ENCODE measurements around the gene ABL1. TPM values are rescaled to one million over a fixed set of nuclear protein-coding genes. Genes with fewer than 3 reads are reported as not detected.

Gene ABL1
- total RNA-seq, 1 donor from 2014 or later: 113 TPM

DNA sequence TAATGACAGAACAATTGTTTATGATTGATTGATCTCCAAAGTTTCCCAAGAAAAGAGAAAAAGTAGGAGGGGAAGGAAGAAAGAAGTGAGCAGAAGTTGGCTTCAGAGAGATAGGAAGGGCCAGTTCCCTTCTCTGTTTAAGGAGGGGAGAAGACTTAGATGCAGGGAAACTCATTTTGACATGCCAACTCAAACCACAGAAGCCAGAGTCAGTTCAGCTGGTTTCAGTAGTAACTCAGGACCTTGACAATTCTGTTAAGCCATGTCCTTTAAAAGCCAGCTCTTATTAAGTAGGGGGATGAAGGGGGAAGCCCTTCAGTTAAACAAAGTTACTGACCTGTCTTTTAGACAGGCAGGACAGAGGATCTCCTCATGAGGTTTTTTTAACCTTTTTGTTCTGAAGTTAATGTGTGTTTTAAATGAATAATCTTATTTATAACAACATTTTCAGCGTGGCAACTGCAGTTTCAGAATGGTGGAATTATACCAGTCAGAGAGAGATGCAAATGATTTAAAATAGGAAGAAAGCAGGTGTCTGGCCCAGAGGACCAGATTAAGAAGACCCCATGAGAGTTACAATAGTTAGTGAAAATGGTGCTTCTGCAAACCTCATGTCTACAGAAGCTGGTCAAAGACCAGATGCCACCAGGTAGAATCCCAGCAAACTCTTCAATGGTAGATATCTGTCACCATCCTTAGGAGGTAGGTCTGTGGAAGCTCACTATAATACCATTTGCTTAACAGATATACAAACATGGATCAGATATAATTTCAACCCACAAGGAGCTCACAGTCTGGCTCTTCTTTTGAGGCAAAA lies 29.3 kb upstream of the ABL1 start:
- Mint-ChIP-seq H3K27ac (no peak overlapping the region), H3K36me3 (ENCODE audit: insufficient read depth) (peaks cover 5% of the 10 kb centered on the region), H3K27me3 (no peaks in the 10 kb centered on the region), H3K4me1 (ENCODE audit: low read depth) (no peaks in the 10 kb centered on the region), H3K4me3 (ENCODE audit: low read depth) (no peak overlapping the region), H3K9me3 (ENCODE audit: low read depth) (peaks cover 10% of the 10 kb centered on the region)
- no peak for DNase-seq (ENCODE audit: low spot score, unreplicated experiment)
- TF ChIP-seq CTCF (IDR thresholded peaks at IDR 0.05; ENCODE audit: unreplicated experiment): no peak

DNA sequence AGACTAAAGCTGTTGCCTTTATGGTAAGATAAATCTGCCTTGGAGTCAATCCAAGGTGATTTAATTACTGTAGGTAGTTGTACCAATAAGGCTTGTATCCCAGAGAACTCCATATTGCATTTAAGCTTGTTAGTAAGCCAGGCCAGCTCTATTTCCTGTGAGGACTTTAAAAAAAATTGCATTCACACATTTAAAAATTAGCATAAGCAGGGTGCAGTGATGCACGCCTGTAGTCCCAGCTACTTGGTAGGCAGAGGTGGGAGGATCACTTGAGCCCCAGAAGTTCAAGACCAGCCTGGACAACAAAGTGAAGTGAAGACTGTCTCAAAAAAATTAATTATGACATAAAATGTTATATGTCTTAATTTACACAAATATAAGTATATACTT lies 28.7 kb upstream of the ABL1 start:
- no peaks in the 10 kb centered on the region for H3K4me1 Mint-ChIP-seq (ENCODE audit: low read depth)
- no peak for TF ChIP-seq CTCF (IDR thresholded peaks at IDR 0.05; ENCODE audit: unreplicated experiment)
- no peak overlapping the region for H3K27ac Mint-ChIP-seq

DNA sequence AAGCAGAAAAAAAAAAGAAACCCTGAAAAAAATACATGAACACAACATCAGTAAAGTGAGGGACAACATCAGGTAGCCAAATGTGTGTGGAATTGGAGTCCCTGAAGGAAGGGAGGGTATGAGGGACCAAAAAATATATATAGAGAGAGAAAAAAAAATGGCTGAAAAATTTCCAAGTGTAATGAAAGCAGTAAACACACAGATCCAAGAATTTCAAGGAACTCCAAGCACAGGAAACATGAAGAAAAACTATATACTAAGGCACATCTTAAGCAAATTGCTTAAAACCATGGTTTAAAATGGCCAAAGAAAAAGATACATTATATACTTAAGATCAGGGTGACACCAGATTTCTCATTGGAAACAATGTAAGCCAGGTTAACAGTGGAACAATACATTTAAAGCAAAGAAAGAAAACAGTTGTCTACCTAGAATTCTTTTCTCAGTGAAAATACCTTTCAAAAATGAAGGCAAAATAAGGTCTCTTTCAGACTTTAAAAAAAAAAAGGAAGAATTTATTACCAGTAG lies 24.4 kb upstream of the ABL1 start:
- Mint-ChIP-seq H3K27me3 (no peaks in the 10 kb centered on the region), H3K4me3 (ENCODE audit: low read depth) (no peak overlapping the region)

More for the DNA sequence above, 28.7 kb upstream of the ABL1 start:
- Mint-ChIP-seq H3K36me3 (ENCODE audit: insufficient read depth) (peaks cover 5% of the 10 kb centered on the region), H3K9me3 (ENCODE audit: low read depth) (peaks cover 16% of the 10 kb centered on the region), H3K27me3 (no peaks in the 10 kb centered on the region), H3K4me3 (ENCODE audit: low read depth) (no peak overlapping the region)
- DNase-seq (ENCODE audit: low spot score, unreplicated experiment): no peak

DNA sequence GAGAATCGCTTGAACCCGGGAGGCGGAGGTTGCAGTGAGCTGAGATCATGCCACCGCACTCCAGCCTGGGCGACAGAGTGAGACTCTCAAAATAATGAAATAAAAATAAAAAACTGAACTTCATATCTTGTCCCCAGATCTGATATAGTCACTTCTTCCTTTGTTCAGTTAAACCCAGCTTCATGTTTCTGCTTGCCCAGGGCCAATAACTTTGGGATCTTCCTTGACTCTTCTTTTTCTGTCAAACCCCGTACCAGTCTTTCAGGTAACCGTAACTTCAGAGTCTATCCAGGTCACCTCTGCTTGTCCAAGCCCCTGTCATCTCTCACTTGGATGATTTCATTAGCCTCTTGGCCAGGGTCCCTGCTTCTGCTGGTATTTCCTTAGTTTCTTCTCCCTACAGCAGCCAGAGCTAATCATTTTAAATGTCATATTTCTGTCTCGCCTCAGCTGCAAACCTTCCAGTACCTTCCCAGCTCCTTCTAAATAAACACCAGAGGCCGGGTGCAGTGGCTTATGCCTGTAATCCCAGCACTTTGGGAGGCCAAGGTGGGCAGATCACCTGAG lies 19.7 kb upstream of the ABL1 start:
- Mint-ChIP-seq H3K4me3 (ENCODE audit: low read depth) (no peak overlapping the region), H3K36me3 (ENCODE audit: insufficient read depth) (peaks cover 5% of the 10 kb centered on the region), H3K27me3 (no peaks in the 10 kb centered on the region), H3K4me1 (ENCODE audit: low read depth) (no peaks in the 10 kb centered on the region), H3K9me3 (ENCODE audit: low read depth) (peaks cover 18% of the 10 kb centered on the region), H3K27ac (no peak overlapping the region)
- DNase-seq (ENCODE audit: low spot score, unreplicated experiment): no peak
- no peak for TF ChIP-seq CTCF (IDR thresholded peaks at IDR 0.05; ENCODE audit: unreplicated experiment)

More for the DNA sequence above, 24.4 kb upstream of the ABL1 start:
- peaks cover 17% of the 10 kb centered on the region for H3K9me3 Mint-ChIP-seq (ENCODE audit: low read depth)
- H3K4me1 Mint-ChIP-seq (ENCODE audit: low read depth): no peaks in the 10 kb centered on the region
- peaks cover 6% of the 10 kb centered on the region for H3K36me3 Mint-ChIP-seq (ENCODE audit: insufficient read depth)
- TF ChIP-seq CTCF (IDR thresholded peaks at IDR 0.05; ENCODE audit: unreplicated experiment): no peak
- H3K27ac Mint-ChIP-seq: no peak overlapping the region
- no peak for DNase-seq (ENCODE audit: low spot score, unreplicated experiment)

- TF ChIP-seq CTCF (IDR thresholded peaks at IDR 0.05; ENCODE audit: unreplicated experiment): no peak
- H3K4me1 Mint-ChIP-seq (ENCODE audit: low read depth): peaks cover 5% of the 10 kb centered on the region
- H3K4me3 Mint-ChIP-seq (ENCODE audit: low read depth): no peak overlapping the region
- H3K36me3 Mint-ChIP-seq (ENCODE audit: insufficient read depth): peaks cover 2% of the 10 kb centered on the region
- peaks cover 7% of the 10 kb centered on the region for H3K9me3 Mint-ChIP-seq (ENCODE audit: low read depth)
- no peaks in the 10 kb centered on the region for H3K27me3 Mint-ChIP-seq
- no peak for DNase-seq (ENCODE audit: low spot score, unreplicated experiment)
- H3K27ac Mint-ChIP-seq: no peak overlapping the region
These were observed 17.1 kb upstream of the ABL1 start for GRCh38 chr9:130817914-130818313.
